ENCODE measurements around the gene SFSWAP.
"Not testable (repeated sequence)": the region's sequence is repeated elsewhere in the genome, so short reads cannot be mapped to it uniquely, and the experiment has no call there.

- TF ChIP-seq CTCF (IDR thresholded peaks at IDR 0.05 in 2 of 3, conservative IDR thresholded peaks at IDR 0.05 in 1 of 3; ENCODE audit: borderline replicate concordance in 1 of 3, insufficient read depth in 1 of 3, low read depth in 2 of 3, low read length in 2 of 3); POLR2AphosphoS5 (IDR thresholded peaks at IDR 0.05; ENCODE audit: low read depth, low read length); SIN3A (IDR thresholded peaks at IDR 0.05; ENCODE audit: low read depth); POLR2A (IDR thresholded peaks at IDR 0.05; ENCODE audit: borderline replicate concordance, extremely low read depth, insufficient read depth, insufficient read length); EZH2 (IDR thresholded peaks at IDR 0.05); SRF (IDR thresholded peaks at IDR 0.05; ENCODE audit: low read depth); RAD21 (IDR thresholded peaks at IDR 0.05; ENCODE audit: low read depth); ZNF274 (IDR thresholded peaks at IDR 0.05; ENCODE audit: low read depth, low read length); YY1 (IDR thresholded peaks at IDR 0.05; ENCODE audit: extremely low read depth, insufficient replicate concordance, low read depth, low read length); REST (IDR thresholded peaks at IDR 0.05; ENCODE audit: low read depth); JUND (IDR thresholded peaks at IDR 0.05): not testable (repeated sequence)
Measured at GRCh38 chr12:131677067-131677466, 33.8 kb upstream of the SFSWAP start.
